ENCODE results near the gene MSRB3. TPM values are rescaled to one million over a fixed set of nuclear protein-coding genes. Genes with fewer than 3 reads are reported as not detected.

Gene MSRB3
- total RNA-seq, 1 experiment from 2014 or later, result 1.8 TPM

- TF ChIP-seq ARID4B (CRISPR knock-in tag; IDR thresholded peaks at IDR 0.05; ENCODE audit: borderline replicate concordance) (no peak), CREM (CRISPR knock-in tag; IDR thresholded peaks at IDR 0.05) (no peak), STAT6 (CRISPR knock-in tag; conservative IDR thresholded peaks at IDR 0.05; ENCODE audit: low read depth) (no peak), NFE2L1 (CRISPR knock-in tag; IDR thresholded peaks at IDR 0.05) (no peak), ZNF317 (CRISPR knock-in tag; IDR thresholded peaks at IDR 0.05; ENCODE audit: borderline replicate concordance, low read depth) (no peak), ZNF423 (CRISPR knock-in tag; IDR thresholded peaks at IDR 0.05) (no peak)
Measured at GRCh38 chr12:65311260-65311659, 32.8 kb downstream of the MSRB3 start (continued).

- H3K27me3 Mint-ChIP-seq (ENCODE audit: low read depth), result no peaks in the 10 kb centered on the region
- ATAC-seq, result no peak
- peaks cover 21% of the 10 kb centered on the region for H3K4me1 Mint-ChIP-seq
- no peaks in the 10 kb centered on the region for H3K36me3 Mint-ChIP-seq
- no peaks in the 10 kb centered on the region for H3K9me3 Mint-ChIP-seq
- ChIA-PET CTCF (no interaction called here), POLR2A (no interaction called here)
- no peak overlapping the region for H3K4me3 Mint-ChIP-seq
- no peak overlapping the region for H3K27ac Mint-ChIP-seq
- no peak for DNase-seq (ENCODE audit: low spot score)
- no peak for TF ChIP-seq TP53 (CRISPR knock-in tag; IDR thresholded peaks at IDR 0.05)
- no peak for TF ChIP-seq ZNF317 (CRISPR knock-in tag; IDR thresholded peaks at IDR 0.05; ENCODE audit: borderline replicate concordance, low read depth)
- TF ChIP-seq HMGXB4 (CRISPR knock-in tag; IDR thresholded peaks at IDR 0.05), result no peak
- no peak for TF ChIP-seq NFE2L1 (CRISPR knock-in tag; IDR thresholded peaks at IDR 0.05)
- no peak for TF ChIP-seq TEAD4 (CRISPR knock-in tag; IDR thresholded peaks at IDR 0.05)
- no peak for TF ChIP-seq CTCF (IDR thresholded peaks at IDR 0.05)
- no peak for TF ChIP-seq ZNF532 (CRISPR knock-in tag; IDR thresholded peaks at IDR 0.05; ENCODE audit: borderline replicate concordance)
- no peak for TF ChIP-seq CBFB (CRISPR knock-in tag; IDR thresholded peaks at IDR 0.05; ENCODE audit: low read depth)
- TF ChIP-seq E2F5 (CRISPR knock-in tag; IDR thresholded peaks at IDR 0.05), result no peak
- no peak for TF ChIP-seq GABPB1 (CRISPR knock-in tag; IDR thresholded peaks at IDR 0.05)
- TF ChIP-seq ZNF138 (CRISPR knock-in tag; conservative IDR thresholded peaks at IDR 0.05), result no peak
- no peak for TF ChIP-seq RELA (CRISPR knock-in tag; IDR thresholded peaks at IDR 0.05; ENCODE audit: borderline replicate concordance)
- no peak for TF ChIP-seq ZNF671 (CRISPR knock-in tag; IDR thresholded peaks at IDR 0.05)
Measured at GRCh38 chr12:65313719-65314317, 35.3 kb downstream of the MSRB3 start.
